Measurements from ENCODE around the gene DHTKD1. TPM values are rescaled to one million over a fixed set of nuclear protein-coding genes. Genes with fewer than 3 reads are reported as not detected.

DHTKD1 gene
- total RNA-seq (10 to 100 TPM in 4 of 5 donors, 1 to 10 TPM in 1; 9.3 to 22.2 (median 14.2) TPM), total RNA-seq (4.7 to 41.2 (median 20.5) reads per million in 29 experiments)
- total RNA-seq (2013): 14.4 TPM

- H3K4me3 ChIP-seq (ENCODE audit: control insufficient read depth in 1 of 2, extremely low read depth in 1 of 2, low read length in 1 of 2): peak within 1 kb of the TSS; percentile 74 to 75
These were observed at the start of gene DHTKD1 for GRCh38 chr10:12068449-12069269. Gene DHTKD1 (plus strand): TSS chr10:12068954. CDS start chr10:12069034, 80 bp downstream.

GRCh38 chr10:12019283-12019971, 49.3 kb upstream of the DHTKD1 start:
- ChIA-PET POLR2A (no interaction called here), CTCF (no interaction called here)
- Histone ChIP-seq H3K4me1 (ENCODE audit: control insufficient read depth in 1 of 2, extremely low read depth in 1 of 2, insufficient read depth in 2 of 2, low read length in 2 of 2) (peaks cover 5 to 7% of the 10 kb centered on the region in 2 experiments), H3K4me3 (ENCODE audit: control insufficient read depth in 1 of 2, extremely low read depth in 1 of 2, low read length in 1 of 2) (no peak overlapping the region), H3K27ac (ENCODE audit: low read length) (no peak overlapping the region), H3K36me3 (ENCODE audit: control insufficient read depth in 2 of 2, extremely low read depth in 1 of 2, insufficient read depth in 1 of 2, low read length in 1 of 2) (peaks cover 5 to 10% of the 10 kb centered on the region in 2 donors), H3K9me3 (no peaks in the 10 kb centered on the region), H3K27me3 (replicated peaks in 1 of 2; ENCODE audit: control insufficient read depth in 2 of 2, extremely low read depth in 1 of 2, insufficient read depth in 2 of 2, low read length in 1 of 2) (no peaks in the 10 kb centered on the region)
- Mint-ChIP-seq H3K27me3 (no peaks in the 10 kb centered on the region), H3K4me1 (peaks cover 22 to 37% (median 36%) of the 10 kb centered on the region in 3 donors), H3K9me3 (no peaks in the 10 kb centered on the region), H3K36me3 (peaks cover 4% of the 10 kb centered on the region), H3K27ac (no peak overlapping the region), H3K4me3 (no peak overlapping the region)
- DNase-seq: no peak
- no CpG with 5 or more reads among the region's 9 CpGs for WGBS (ENCODE audit: insufficient coverage)
- no peak for ATAC-seq (replicated peaks in 1 of 4)

More at GRCh38 chr10:12068449-12069269, at the start of gene DHTKD1:
- peak within 1 kb of the TSS; percentile 91 to 93 for H3K27ac Mint-ChIP-seq
- ChIA-PET POLR2A (interaction anchor here (0.6 kb wide), 4 partner anchors 26 to 1708 kb away, joined by 3 to 5 read pairs (median 3); partner anchors contain the start of gene UPF2 (in 1 of the 2)), CTCF (interaction anchor here in 1 of 2 donors (0.7 to 1.5 kb wide), 3 partner anchors 43 to 1231 kb away, joined by 3 to 4 read pairs (median 3); partner anchors contain the start of genes NUDT5 and PHYH)
- Histone ChIP-seq H3K9me3 (no peaks in the 10 kb centered on the region), H3K27ac (ENCODE audit: low read length) (peak within 1 kb of the TSS; percentile 48), H3K36me3 (ENCODE audit: control insufficient read depth in 2 of 2, extremely low read depth in 1 of 2, insufficient read depth in 1 of 2, low read length in 1 of 2) (no peaks in the 10 kb centered on the region), H3K27me3 (replicated peaks in 1 of 2; ENCODE audit: control insufficient read depth in 2 of 2, extremely low read depth in 1 of 2, insufficient read depth in 2 of 2, low read length in 1 of 2) (peaks cover 0 to under 1% of the 10 kb centered on the region in 2 experiments), H3K4me1 (ENCODE audit: control insufficient read depth in 1 of 2, extremely low read depth in 1 of 2, insufficient read depth in 2 of 2, low read length in 2 of 2) (peaks cover 0 to 14% of the 10 kb centered on the region in 2 experiments)
- no peaks in the 10 kb centered on the region for H3K27me3 Mint-ChIP-seq
- H3K4me3 Mint-ChIP-seq: peak within 1 kb of the TSS; percentile 80 to 85 (median 85)
- DNase-seq (peak; percentile 93 to 100 (median 98)), ATAC-seq (replicated peaks in 1 of 4) (peak; percentile 97 to 99 (median 99))
- under 1% methylated on average over 59 of the region's 66 CpGs for WGBS (ENCODE audit: insufficient coverage)
- H3K4me1 Mint-ChIP-seq: peaks cover 7 to 22% (median 16%) of the 10 kb centered on the region in 3 donors
- no peaks in the 10 kb centered on the region for H3K9me3 Mint-ChIP-seq
- no peaks in the 10 kb centered on the region for H3K36me3 Mint-ChIP-seq

GRCh38 chr10:12020574-12020973, 48.2 kb upstream of the DHTKD1 start:
- Mint-ChIP-seq H3K4me1 (peaks cover 18 to 38% (median 30%) of the 10 kb centered on the region in 3 donors), H3K27me3 (no peaks in the 10 kb centered on the region), H3K27ac (no peak overlapping the region), H3K36me3 (peaks cover 4% of the 10 kb centered on the region), H3K9me3 (no peaks in the 10 kb centered on the region), H3K4me3 (no peak overlapping the region)
- CTCF ChIA-PET: interaction anchor here in 1 of 2 donors (0.6 kb wide), 1 partner anchor 434 kb away, joined by 3 read pairs; no protein-coding TSS in a partner anchor
- no peaks in the 10 kb centered on the region for H3K27me3 ChIP-seq (replicated peaks in 1 of 2; ENCODE audit: control insufficient read depth in 2 of 2, extremely low read depth in 1 of 2, insufficient read depth in 2 of 2, low read length in 1 of 2)
- H3K36me3 ChIP-seq (ENCODE audit: control insufficient read depth in 2 of 2, extremely low read depth in 1 of 2, insufficient read depth in 1 of 2, low read length in 1 of 2): peaks cover 5 to 15% of the 10 kb centered on the region in 2 donors
- POLR2A ChIA-PET: no interaction called here
- H3K27ac ChIP-seq (ENCODE audit: low read length): no peak overlapping the region
- no peak overlapping the region for H3K4me3 ChIP-seq (ENCODE audit: control insufficient read depth in 1 of 2, extremely low read depth in 1 of 2, low read length in 1 of 2)
- H3K4me1 ChIP-seq (ENCODE audit: control insufficient read depth in 1 of 2, extremely low read depth in 1 of 2, insufficient read depth in 2 of 2, low read length in 2 of 2): peaks cover 5 to 7% of the 10 kb centered on the region in 2 experiments
- ATAC-seq (replicated peaks in 1 of 4) (no peak), DNase-seq (no peak)
- H3K9me3 ChIP-seq: no peaks in the 10 kb centered on the region
- no CpG with 5 or more reads among the region's 2 CpGs for WGBS (ENCODE audit: insufficient coverage)

- H3K27me3 ChIP-seq (replicated peaks in 1 of 2; ENCODE audit: control insufficient read depth in 2 of 2, extremely low read depth in 1 of 2, insufficient read depth in 2 of 2, low read length in 1 of 2): no peaks in the 10 kb centered on the region
- no peaks in the 10 kb centered on the region for H3K9me3 Mint-ChIP-seq
- DNase-seq (peak in 1 of 35 experiments; percentile 29), ATAC-seq (replicated peaks in 1 of 4) (peak in 2 of 4 experiments; percentile 40 to 50)
- peaks cover 5 to 7% of the 10 kb centered on the region in 2 experiments for H3K4me1 ChIP-seq (ENCODE audit: control insufficient read depth in 1 of 2, extremely low read depth in 1 of 2, insufficient read depth in 2 of 2, low read length in 2 of 2)
- ChIA-PET CTCF (interaction anchor here in 1 of 2 donors (0.5 to 0.7 kb wide), 3 partner anchors 37 to 103 kb away, joined by 3 to 4 read pairs (median 3); no protein-coding TSS in a partner anchor), POLR2A (no interaction called here)
- WGBS (ENCODE audit: insufficient coverage): no CpG with 5 or more reads among the region's 1 CpG
- H3K9me3 ChIP-seq: no peaks in the 10 kb centered on the region
- H3K4me3 Mint-ChIP-seq: peak overlapping the region; percentile 41 to 48 (median 41)
- peaks cover 30 to 50% (median 42%) of the 10 kb centered on the region in 3 donors for H3K4me1 Mint-ChIP-seq
- no peak overlapping the region for H3K4me3 ChIP-seq (ENCODE audit: control insufficient read depth in 1 of 2, extremely low read depth in 1 of 2, low read length in 1 of 2)
- H3K36me3 Mint-ChIP-seq: peaks cover 20% of the 10 kb centered on the region
- H3K27me3 Mint-ChIP-seq: no peaks in the 10 kb centered on the region
- peaks cover 5 to 26% of the 10 kb centered on the region in 2 donors for H3K36me3 ChIP-seq (ENCODE audit: control insufficient read depth in 2 of 2, extremely low read depth in 1 of 2, insufficient read depth in 1 of 2, low read length in 1 of 2)
- peak overlapping the region; percentile 76 to 79 for H3K27ac Mint-ChIP-seq
- no peak overlapping the region for H3K27ac ChIP-seq (ENCODE audit: low read length)
These were observed 46.0 kb upstream of the DHTKD1 start for GRCh38 chr10:12022580-12023257.

- H3K4me3 ChIP-seq (ENCODE audit: control insufficient read depth in 1 of 2, extremely low read depth in 1 of 2, low read length in 1 of 2): no peak overlapping the region
- POLR2A ChIA-PET: no interaction called here
- Mint-ChIP-seq H3K9me3 (no peaks in the 10 kb centered on the region), H3K27ac (no peak overlapping the region), H3K36me3 (peaks cover 37% of the 10 kb centered on the region), H3K4me1 (peaks cover 38 to 56% (median 45%) of the 10 kb centered on the region in 3 donors), H3K27me3 (no peaks in the 10 kb centered on the region), H3K4me3 (no peak overlapping the region)
- no peaks in the 10 kb centered on the region for H3K9me3 ChIP-seq
- DNase-seq (no peak), ATAC-seq (replicated peaks in 1 of 4) (no peak)
- H3K27ac ChIP-seq (ENCODE audit: low read length): no peak overlapping the region
- no peaks in the 10 kb centered on the region for H3K27me3 ChIP-seq (replicated peaks in 1 of 2; ENCODE audit: control insufficient read depth in 2 of 2, extremely low read depth in 1 of 2, insufficient read depth in 2 of 2, low read length in 1 of 2)
- CTCF ChIA-PET: interaction anchor here in 1 of 2 donors (0.6 to 1.4 kb wide), 3 partner anchors 8 to 344 kb away, joined by 3 to 4 read pairs (median 3); no protein-coding TSS in a partner anchor
- peaks cover 8 to 44% of the 10 kb centered on the region in 2 donors for H3K36me3 ChIP-seq (ENCODE audit: control insufficient read depth in 2 of 2, extremely low read depth in 1 of 2, insufficient read depth in 1 of 2, low read length in 1 of 2)
- peaks cover 5 to 7% of the 10 kb centered on the region in 2 experiments for H3K4me1 ChIP-seq (ENCODE audit: control insufficient read depth in 1 of 2, extremely low read depth in 1 of 2, insufficient read depth in 2 of 2, low read length in 2 of 2)
- WGBS (ENCODE audit: insufficient coverage): 75% methylated on average over 2 of the region's 5 CpGs
These were observed 43.2 kb upstream of the DHTKD1 start for GRCh38 chr10:12025591-12025990.

All from T-cell (primary cell).